Spleen (tissue), 11 donors: ENCODE data around the gene STXBP5L. TPM values are rescaled to one million over a fixed set of nuclear protein-coding genes. Genes with fewer than 3 reads are reported as not detected.

Experiments
- DNase-seq: peaks from one replicate; pipeline ENCODE4 v3.0.0-alpha.2; 2020
- H3K27ac ChIP-seq, 8 donors: fragments of 200-600 bp; sonication (generic) in 7 of 8; 1 replicate in 4 of 8; 2 replicates in 4 of 8; pipeline versions ENCODE4 v1.5.0 to v1.8.0; 2016 to 2021; ENCODE audit warnings: inconsistent platforms in 4 of 8, mild to moderate bottlenecking in 4 of 8, moderate library complexity in 1 of 8
- H3K27me3 ChIP-seq, 7 donors: fragments of 200-600 bp; sonication (generic) in 6 of 7; replicated peaks in 1 of 7; 1 replicate in 4 of 7; 2 replicates in 3 of 7; pipeline versions ENCODE4 v1.5.0 to v1.8.0; 2016 to 2021; ENCODE audit warnings: inconsistent platforms in 3 of 7, mild to moderate bottlenecking in 1 of 7
- H3K36me3 ChIP-seq, 6 donors: fragments of 200-600 bp; sonication (generic) in 5 of 6; 1 replicate in 4 of 6; 2 replicates in 2 of 6; pipeline versions ENCODE4 v1.5.0 to v1.8.0; 2016 to 2021; ENCODE audit warnings: inconsistent platforms in 2 of 6
- H3K4me1 ChIP-seq, 6 donors: fragments of 200-600 bp; sonication (generic) in 5 of 6; 1 replicate in 3 of 6; 2 replicates in 3 of 6; pipeline versions ENCODE4 v1.5.0 to v1.8.0; 2016 to 2021; ENCODE audit warnings: inconsistent platforms in 3 of 6
- H3K4me3 ChIP-seq, 8 donors: fragments of 200-600 bp; sonication (generic) in 7 of 8; 1 replicate in 4 of 8; 2 replicates in 4 of 8; pipeline versions ENCODE4 v1.5.0 to v1.8.0; 2016 to 2021; ENCODE audit warnings: inconsistent platforms in 4 of 8, mild to moderate bottlenecking in 4 of 8, moderate library complexity in 2 of 8
- H3K9me3 ChIP-seq, 8 donors: fragments of 200-600 bp; sonication (generic) in 7 of 8; 1 replicate in 4 of 8; 2 replicates in 4 of 8; pipeline versions ENCODE4 v1.5.0 to v1.8.0; 2016 to 2021; ENCODE audit warnings: inconsistent platforms in 4 of 8
- CTCF ChIP-seq, 11 experiments: fragments of 200-600 bp in 7 of 11; fragments of 450-650 bp in 4 of 11; sonication (generic) in 4 of 11; IDR thresholded peaks in 8 of 11; conservative IDR thresholded peaks in 3 of 11; 1 replicate in 7 of 11; 2 replicates in 4 of 11; pipeline versions ENCODE4 v1.4.0 to v1.8.0; 2016 to 2021; ENCODE audit warnings: antibody characterized with exemption in 11 of 11, inconsistent platforms in 4 of 11, mild to moderate bottlenecking in 1 of 11
- POLR2A ChIP-seq, 3 donors: fragments of 450-650 bp; IDR thresholded peaks; one replicate each; pipeline ENCODE4 v1.5.1; 2017; ENCODE audit warnings: antibody characterized with exemption in 3 of 3, mild to moderate bottlenecking in 1 of 3
- POLR2AphosphoS5 ChIP-seq, 3 donors: sonication (generic); formaldehyde crosslinking; IDR thresholded peaks; one replicate each; pipeline ENCODE4 v1.5.1; 2017; ENCODE audit warnings: antibody characterized with exemption in 3 of 3
- WGBS, 5 donors: extraction: QIAGEN DNeasy Blood & Tissue Kit in 3 of 5; methylation state at CpG; one replicate each; pipeline versions ENCODE4 v1.1.5 to v1.1.7; 2013 to 2018; 5-methylcytosine and 5-hydroxymethylcytosine counted together
- intact Hi-C: fragments of 100-400 bp; cut with DNase I; formaldehyde crosslinking; loops from one replicate; pipeline ENCODE4 v1.15.0; 2023; ENCODE audit warnings: low total_unique reads
- microRNA-seq, 3 donors: library from miRNA; unstranded; fragments of <30 nt; microRNA quantifications; one replicate each; pipeline versions ENCODE4 to v1.1.0, GENCODE V29; 2019 to 2020
- polyA plus RNA-seq, 3 donors: library from polyadenylated mRNA; stranded (reverse); fragments of 200-250 nt; gene quantifications; one replicate each; pipeline ENCODE4 v1.2.1, GENCODE V29; 2013
- small RNA-seq, 4 donors: library from RNA; depleted of rRNA; stranded (forward); fragments of <200 nt; gene quantifications; one replicate each; pipeline ENCODE3, GENCODE V24; 2016
- total RNA-seq, 7 donors: library from RNA; depleted of rRNA in 3 of 7; stranded (reverse); fragments of >200 nt in 3 of 7; fragmentation: NEBNext Ultra II Directional in 4 of 7; extraction: Animal tissue kit (Norgen Biotek cat#: 25700) in 4 of 7; gene quantifications; one replicate each; pipeline versions ENCODE4 v1.1.0 to v1.2.1, GENCODE V29; 2016 to 2021
- donor health status: healthy with polysubstance abuse.
- donor health status: DM: no; HTN: no; CAD: no; lungs with moderate emphysema.
- donor health status: DM: no; HTN: no; CAD: no.
- donor health status: Bipolar disorder and iron deficiency.
- donor health status: healthy.
- donor health status: DM: no; HTN: no; CAD: no.
- donor health status: DM: yes; HTN: yes; CAD: no.

STXBP5L gene
- total and polyA plus RNA-seq, 10 donors, result 0.32 to 0.34 TPM; not detected in 8

GRCh38 chr3:121463745-121464144 lies 555.7 kb downstream of the STXBP5L start:
- Histone ChIP-seq H3K27ac (no peak overlapping the region), H3K27me3 (no peaks in the 10 kb centered on the region), H3K36me3 (peaks cover 0 to 62% (median 0%) of the 10 kb centered on the region in 6 donors), H3K4me1 (no peaks in the 10 kb centered on the region), H3K4me3 (no peak overlapping the region), H3K9me3 (no peaks in the 10 kb centered on the region)
- no peak for DNase-seq
- intact Hi-C loops, result no loop called here
- TF ChIP-seq POLR2A (IDR thresholded peaks at IDR 0.05) (no peak), POLR2AphosphoS5 (IDR thresholded peaks at IDR 0.05) (no peak), CTCF (IDR thresholded peaks at IDR 0.05 in 8 of 11, conservative IDR thresholded peaks at IDR 0.05 in 3 of 11) (no peak)

DNA sequence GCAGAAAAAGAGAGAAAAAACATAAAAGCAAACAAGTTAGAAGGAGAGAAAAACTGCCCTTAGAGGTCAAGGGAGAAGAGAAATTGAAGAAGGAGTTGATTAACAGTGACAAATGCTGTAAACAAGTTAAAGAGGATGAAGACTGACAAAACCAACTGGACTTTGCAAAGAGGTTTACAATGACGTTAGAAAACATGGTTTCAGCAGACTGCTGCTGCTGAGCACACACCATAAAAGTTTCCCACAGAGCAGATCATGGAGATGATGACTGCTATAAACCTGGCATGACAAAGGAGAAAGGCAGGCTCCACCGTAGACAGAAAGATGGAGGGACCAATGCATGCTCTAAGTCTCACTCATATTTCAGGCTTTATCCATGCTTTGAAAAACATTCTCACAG lies 559.1 kb downstream of the STXBP5L start:
- H3K4me1 ChIP-seq, result no peaks in the 10 kb centered on the region
- no peak for DNase-seq
- H3K4me3 ChIP-seq, result no peak overlapping the region
- no peaks in the 10 kb centered on the region for H3K27me3 ChIP-seq
- peaks cover 0 to 64% (median 0%) of the 10 kb centered on the region in 6 donors for H3K36me3 ChIP-seq
- no peaks in the 10 kb centered on the region for H3K9me3 ChIP-seq
- no peak overlapping the region for H3K27ac ChIP-seq
- intact Hi-C loops, result no loop called here
- TF ChIP-seq CTCF (IDR thresholded peaks at IDR 0.05 in 8 of 11, conservative IDR thresholded peaks at IDR 0.05 in 3 of 11) (no peak), POLR2A (IDR thresholded peaks at IDR 0.05) (no peak), POLR2AphosphoS5 (IDR thresholded peaks at IDR 0.05) (no peak)
- WGBS, 5 donors, result 88 to 97% (median 91%) methylated on average over 2 of the region's 2 CpGs

DNA sequence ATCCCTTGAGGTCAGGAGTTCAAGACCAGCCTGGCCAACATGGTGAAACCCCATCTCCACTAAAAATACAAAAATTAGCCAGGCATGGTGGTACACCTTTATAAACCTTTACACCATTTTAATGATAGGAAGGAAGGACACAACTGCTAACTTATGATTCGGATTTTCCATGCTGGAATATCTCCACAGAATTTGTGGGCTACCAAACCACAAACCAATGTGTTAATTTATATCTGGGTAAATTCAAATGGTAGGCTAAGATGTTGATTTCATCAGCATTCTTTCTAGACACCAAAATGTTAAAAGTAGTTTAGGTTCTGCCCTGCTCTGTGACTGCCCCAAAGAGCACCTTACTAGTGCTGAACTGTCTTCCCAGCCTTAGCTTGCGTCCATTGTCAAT lies 565.0 kb downstream of the STXBP5L start:
- WGBS, 5 donors, result 93 to 98% (median 97%) methylated on average over 2 of the region's 2 CpGs
- no peaks in the 10 kb centered on the region for H3K4me1 ChIP-seq
- intact Hi-C loops, result no loop called here
- H3K27me3 ChIP-seq, result no peaks in the 10 kb centered on the region
- no peaks in the 10 kb centered on the region for H3K9me3 ChIP-seq
- no peak overlapping the region for H3K27ac ChIP-seq
- H3K4me3 ChIP-seq, result no peak overlapping the region
- TF ChIP-seq POLR2AphosphoS5 (IDR thresholded peaks at IDR 0.05), result no peak
- TF ChIP-seq CTCF (IDR thresholded peaks at IDR 0.05 in 8 of 11, conservative IDR thresholded peaks at IDR 0.05 in 3 of 11), result no peak
- no peak for TF ChIP-seq POLR2A (IDR thresholded peaks at IDR 0.05)
- H3K36me3 ChIP-seq, result peaks cover 0 to 34% (median 0%) of the 10 kb centered on the region in 6 donors
- no peak for DNase-seq

Small RNA genes within 50 kb of the gene (microRNA-seq; reads per million reads assigned to microRNA genes)
- 0 reads per million in 3 donors for gene MIR5682

Small RNA genes within 50 kb of the gene (small RNA-seq; reads per million reads assigned to genes)
- gene MIR5682, result 0 reads per million in 4 donors

Other genes starting within 250 kb of the STXBP5L start
- 1 to 10 TPM in 2 of 7 donors, under 1 TPM in 4, not detected in 1; 0.17 to 2.8 (median 0.89) TPM for gene HGD, start 226.0 kb upstream of the STXBP5L start, total RNA-seq
- gene HGD, start 226.0 kb upstream of the STXBP5L start, polyA plus RNA-seq, result 1 to 10 TPM in 1 of 3 donors, under 1 TPM in 2; 0.45 to 2.6 (median 0.55) TPM
- 10 to 100 TPM; 12.0 to 24.0 (median 19.1) TPM for gene RABL3, start 165.7 kb upstream of the STXBP5L start, total RNA-seq
- gene RABL3, start 165.7 kb upstream of the STXBP5L start, polyA plus RNA-seq, result 1 to 10 TPM; 4.3 to 7.6 (median 5.3) TPM
- 10 to 100 TPM; 18.7 to 28.3 (median 21.3) TPM for gene GTF2E1, start 165.5 kb upstream of the STXBP5L start, total RNA-seq
- gene GTF2E1, start 165.5 kb upstream of the STXBP5L start, polyA plus RNA-seq, result 1 to 10 TPM; 5.2 to 9.0 (median 6.7) TPM